Measurements from ENCODE around the gene SEC22A.

The SEC22A gene

GRCh38 chr3:123283657-123284398, 82.1 kb downstream of the SEC22A start:
- Histone ChIP-seq H3K9me3 (ENCODE audit: control insufficient read depth, insufficient read depth, low read length) (no peaks in the 10 kb centered on the region), H3K4me3 (ENCODE audit: low read depth, low read length) (no peak overlapping the region), H3K4me1 (ENCODE audit: control insufficient read depth, insufficient read depth, low read length) (no peaks in the 10 kb centered on the region), H3K9ac (ENCODE audit: low read depth, low read length) (no peak overlapping the region), H3K36me3 (ENCODE audit: control insufficient read depth, insufficient read depth, low read length) (peaks cover 10% of the 10 kb centered on the region), H3K27me3 (ENCODE audit: control insufficient read depth, insufficient read depth, low read length) (no peaks in the 10 kb centered on the region)

- no peaks in the 10 kb centered on the region for H3K9me3 ChIP-seq (ENCODE audit: control insufficient read depth, insufficient read depth, low read length)
- H3K27me3 ChIP-seq (ENCODE audit: control insufficient read depth, insufficient read depth, low read length) = no peaks in the 10 kb centered on the region
- peaks cover 13% of the 10 kb centered on the region for H3K36me3 ChIP-seq (ENCODE audit: control insufficient read depth, insufficient read depth, low read length)
- no peak overlapping the region for H3K9ac ChIP-seq (ENCODE audit: low read depth, low read length)
- H3K4me3 ChIP-seq (ENCODE audit: low read depth, low read length) = no peak overlapping the region
- no peaks in the 10 kb centered on the region for H3K4me1 ChIP-seq (ENCODE audit: control insufficient read depth, insufficient read depth, low read length)
These were observed 82.8 kb downstream of the SEC22A start for GRCh38 chr3:123284399-123285010.

- H3K9me3 ChIP-seq (ENCODE audit: control insufficient read depth, insufficient read depth, low read length) = no peaks in the 10 kb centered on the region
- H3K4me3 ChIP-seq (ENCODE audit: low read depth, low read length) = no peak overlapping the region
- H3K27me3 ChIP-seq (ENCODE audit: control insufficient read depth, insufficient read depth, low read length) = no peaks in the 10 kb centered on the region
- H3K9ac ChIP-seq (ENCODE audit: low read depth, low read length) = no peak overlapping the region
- H3K4me1 ChIP-seq (ENCODE audit: control insufficient read depth, insufficient read depth, low read length) = no peaks in the 10 kb centered on the region
- H3K36me3 ChIP-seq (ENCODE audit: control insufficient read depth, insufficient read depth, low read length) = peaks cover 18% of the 10 kb centered on the region
These were observed 83.3 kb downstream of the SEC22A start for GRCh38 chr3:123285066-123285465.

- no peaks in the 10 kb centered on the region for H3K4me1 ChIP-seq (ENCODE audit: control insufficient read depth, insufficient read depth, low read length)
- H3K36me3 ChIP-seq (ENCODE audit: control insufficient read depth, insufficient read depth, low read length) = peaks cover 20% of the 10 kb centered on the region
- no peaks in the 10 kb centered on the region for H3K9me3 ChIP-seq (ENCODE audit: control insufficient read depth, insufficient read depth, low read length)
- no peak overlapping the region for H3K4me3 ChIP-seq (ENCODE audit: low read depth, low read length)
- H3K27me3 ChIP-seq (ENCODE audit: control insufficient read depth, insufficient read depth, low read length) = no peaks in the 10 kb centered on the region
- no peak overlapping the region for H3K9ac ChIP-seq (ENCODE audit: low read depth, low read length)
These were observed 83.7 kb downstream of the SEC22A start for GRCh38 chr3:123285479-123285878.

- H3K4me1 ChIP-seq (ENCODE audit: control insufficient read depth, insufficient read depth, low read length) = no peaks in the 10 kb centered on the region
- no peak overlapping the region for H3K4me3 ChIP-seq (ENCODE audit: low read depth, low read length)
- no peaks in the 10 kb centered on the region for H3K27me3 ChIP-seq (ENCODE audit: control insufficient read depth, insufficient read depth, low read length)
- no peaks in the 10 kb centered on the region for H3K9me3 ChIP-seq (ENCODE audit: control insufficient read depth, insufficient read depth, low read length)
- H3K9ac ChIP-seq (ENCODE audit: low read depth, low read length) = no peak overlapping the region
- H3K36me3 ChIP-seq (ENCODE audit: control insufficient read depth, insufficient read depth, low read length) = peaks cover 23% of the 10 kb centered on the region
These were observed 84.2 kb downstream of the SEC22A start for GRCh38 chr3:123285931-123286307.

- Histone ChIP-seq H3K9ac (ENCODE audit: low read depth, low read length) (no peak overlapping the region), H3K9me3 (ENCODE audit: control insufficient read depth, insufficient read depth, low read length) (no peaks in the 10 kb centered on the region), H3K36me3 (ENCODE audit: control insufficient read depth, insufficient read depth, low read length) (peaks cover 25% of the 10 kb centered on the region), H3K4me1 (ENCODE audit: control insufficient read depth, insufficient read depth, low read length) (no peaks in the 10 kb centered on the region), H3K27me3 (ENCODE audit: control insufficient read depth, insufficient read depth, low read length) (no peaks in the 10 kb centered on the region), H3K4me3 (ENCODE audit: low read depth, low read length) (no peak overlapping the region)
These were observed 84.7 kb downstream of the SEC22A start for GRCh38 chr3:123286308-123287023.

GRCh38 chr3:123287051-123287961, 85.6 kb downstream of the SEC22A start:
- Histone ChIP-seq H3K9ac (ENCODE audit: low read depth, low read length) (no peak overlapping the region), H3K36me3 (ENCODE audit: control insufficient read depth, insufficient read depth, low read length) (peaks cover 28% of the 10 kb centered on the region)

GRCh38 chr3:123287962-123288302, 86.2 kb downstream of the SEC22A start:
- no peak overlapping the region for H3K9ac ChIP-seq (ENCODE audit: low read depth, low read length)
- peaks cover 29% of the 10 kb centered on the region for H3K36me3 ChIP-seq (ENCODE audit: control insufficient read depth, insufficient read depth, low read length)
- no peak overlapping the region for H3K4me3 ChIP-seq (ENCODE audit: low read depth, low read length)
- no peaks in the 10 kb centered on the region for H3K4me1 ChIP-seq (ENCODE audit: control insufficient read depth, insufficient read depth, low read length)
- no peaks in the 10 kb centered on the region for H3K27me3 ChIP-seq (ENCODE audit: control insufficient read depth, insufficient read depth, low read length)
- H3K9me3 ChIP-seq (ENCODE audit: control insufficient read depth, insufficient read depth, low read length) = no peaks in the 10 kb centered on the region

More at GRCh38 chr3:123287051-123287961, 85.6 kb downstream of the SEC22A start:
- H3K4me3 ChIP-seq (ENCODE audit: low read depth, low read length) = no peak overlapping the region
- H3K27me3 ChIP-seq (ENCODE audit: control insufficient read depth, insufficient read depth, low read length) = no peaks in the 10 kb centered on the region
- H3K4me1 ChIP-seq (ENCODE audit: control insufficient read depth, insufficient read depth, low read length) = no peaks in the 10 kb centered on the region
- H3K9me3 ChIP-seq (ENCODE audit: control insufficient read depth, insufficient read depth, low read length) = no peaks in the 10 kb centered on the region

- no peak overlapping the region for H3K4me3 ChIP-seq (ENCODE audit: low read depth, low read length)
- no peak overlapping the region for H3K9ac ChIP-seq (ENCODE audit: low read depth, low read length)
- no peaks in the 10 kb centered on the region for H3K9me3 ChIP-seq (ENCODE audit: control insufficient read depth, insufficient read depth, low read length)
- peaks cover 29% of the 10 kb centered on the region for H3K36me3 ChIP-seq (ENCODE audit: control insufficient read depth, insufficient read depth, low read length)
- H3K27me3 ChIP-seq (ENCODE audit: control insufficient read depth, insufficient read depth, low read length) = no peaks in the 10 kb centered on the region
- H3K4me1 ChIP-seq (ENCODE audit: control insufficient read depth, insufficient read depth, low read length) = no peaks in the 10 kb centered on the region
These were observed 87.8 kb downstream of the SEC22A start for GRCh38 chr3:123289391-123290106.

- Histone ChIP-seq H3K27me3 (ENCODE audit: control insufficient read depth, insufficient read depth, low read length) (no peaks in the 10 kb centered on the region), H3K9me3 (ENCODE audit: control insufficient read depth, insufficient read depth, low read length) (no peaks in the 10 kb centered on the region), H3K36me3 (ENCODE audit: control insufficient read depth, insufficient read depth, low read length) (peaks cover 26% of the 10 kb centered on the region), H3K9ac (ENCODE audit: low read depth, low read length) (no peak overlapping the region), H3K4me3 (ENCODE audit: low read depth, low read length) (no peak overlapping the region), H3K4me1 (ENCODE audit: control insufficient read depth, insufficient read depth, low read length) (no peaks in the 10 kb centered on the region)
These were observed 88.6 kb downstream of the SEC22A start for GRCh38 chr3:123290107-123290930.
